Peyer's patch (tissue), 4 donors: ENCODE data around the gene CTAG1B.
"Not testable (repeated sequence)": the region's sequence is repeated elsewhere in the genome, so short reads cannot be mapped to it uniquely, and the experiment has no call there.

Source experiments
- CTCF ChIP-seq, 6 experiments: fragments of 450-650 bp in 4 of 6; fragments of 200-600 bp in 2 of 6; sonication (generic) in 1 of 6; IDR thresholded peaks; one replicate each; pipeline ENCODE4 v1.5.1; 2017 to 2019; ENCODE audit warnings: antibody characterized with exemption in 6 of 6, mild to moderate bottlenecking in 3 of 6, moderate library complexity in 1 of 6
- POLR2A ChIP-seq, 2 donors: fragments of 450-650 bp; IDR thresholded peaks; one replicate each; pipeline ENCODE4 v1.5.1; 2017; ENCODE audit warnings: antibody characterized with exemption in 2 of 2, mild to moderate bottlenecking in 2 of 2, moderate library complexity in 2 of 2

GRCh38 chrX:154570361-154570760 is 48.7 kb downstream of the CTAG1B start:
- not testable (repeated sequence) for TF ChIP-seq CTCF, POLR2A (IDR thresholded peaks at IDR 0.05)
